Activated T-cell treated with anti-CD3 and anti-CD28 coated beads, Interleukin-2, amount 50 U/mL, for 1 hour (primary cell): Measurements from ENCODE around the gene MEI4.
"Not testable (repeated sequence)": the region's sequence is repeated elsewhere in the genome, so short reads cannot be mapped to it uniquely, and the experiment has no call there.

Experiments
- DNase-seq: peaks from one replicate; pipeline ENCODE4 v3.0.0-alpha.2; 2020

Gene MEI4

GRCh38 chr6:77816766-77817270, 164.0 kb downstream of the MEI4 start:
- no peak for DNase-seq

- DNase-seq = no peak
Observed at GRCh38 chr6:77822265-77822664, 169.4 kb downstream of the MEI4 start.

- DNase-seq = no peak
Observed at GRCh38 chr6:77825204-77825603, 172.4 kb downstream of the MEI4 start.

- no peak for DNase-seq
Observed at GRCh38 chr6:77829736-77830135, 176.9 kb downstream of the MEI4 start.

- not testable (repeated sequence) for DNase-seq
Observed at GRCh38 chr6:77833749-77834148, 180.9 kb downstream of the MEI4 start.

- DNase-seq = no peak
Observed at GRCh38 chr6:77834591-77834996, 181.8 kb downstream of the MEI4 start.

- DNase-seq = no peak
Observed at GRCh38 chr6:77837034-77837784, 184.4 kb downstream of the MEI4 start.

- no peak for DNase-seq
Observed at GRCh38 chr6:77839292-77839691, 186.5 kb downstream of the MEI4 start.

- no peak for DNase-seq
Observed at GRCh38 chr6:77844822-77845221, 192.0 kb downstream of the MEI4 start.

- no peak for DNase-seq
Observed at GRCh38 chr6:77853401-77853800, 200.6 kb downstream of the MEI4 start.

GRCh38 chr6:77856391-77856790, 203.6 kb downstream of the MEI4 start:
- no peak for DNase-seq

- no peak for DNase-seq
Observed at GRCh38 chr6:77857421-77857820, 204.6 kb downstream of the MEI4 start.

- DNase-seq = no peak
Observed at GRCh38 chr6:77876300-77876699, 223.5 kb downstream of the MEI4 start.

- no peak for DNase-seq
Observed at GRCh38 chr6:77879527-77879926, 226.7 kb downstream of the MEI4 start.

- no peak for DNase-seq
Observed at GRCh38 chr6:77880501-77880900, 227.7 kb downstream of the MEI4 start.

GRCh38 chr6:77883851-77884250, 231.0 kb downstream of the MEI4 start:
- DNase-seq = no peak

GRCh38 chr6:77893391-77893790, 240.6 kb downstream of the MEI4 start:
- DNase-seq = no peak

GRCh38 chr6:77906070-77906469, 253.2 kb downstream of the MEI4 start:
- no peak for DNase-seq

GRCh38 chr6:77910826-77911225, 258.0 kb downstream of the MEI4 start:
- no peak for DNase-seq

- DNase-seq = no peak
Observed at GRCh38 chr6:77926198-77926751, 273.4 kb downstream of the MEI4 start.

GRCh38 chr6:77930382-77930781, 277.5 kb downstream of the MEI4 start:
- DNase-seq = no peak

- no peak for DNase-seq
Observed at GRCh38 chr6:77930952-77931351, 278.1 kb downstream of the MEI4 start.

GRCh38 chr6:77962070-77962469, 309.2 kb downstream of the MEI4 start:
- no peak for DNase-seq

- no peak for DNase-seq
Observed at GRCh38 chr6:77965449-77965848, 312.6 kb downstream of the MEI4 start.

GRCh38 chr6:77972334-77972733, 319.5 kb downstream of the MEI4 start:
- DNase-seq = no peak
